Cardiac muscle cell (in vitro differentiated cells and primary cell): Measurements from ENCODE around the gene NIM1K. TPM values are rescaled to one million over a fixed set of nuclear protein-coding genes. Genes with fewer than 3 reads are reported as not detected.
A peak's percentile ranks its signal among the peaks of the same experiment; 100 is the strongest.

Source experiments
- DNase-seq, 2 donors: peaks; one replicate each; pipeline versions ENCODE4 v3.0.0 to v3.0.0-alpha.2; 2010 to 2017; ENCODE audit warnings: low read depth in 1 of 2, low spot score in 1 of 2
- H3K27ac ChIP-seq: fragments of 200-600 bp; sonication (generic); 2 replicates; pipeline ENCODE4 v1.5.1; 2016
- H3K27me3 ChIP-seq: fragments of 200-600 bp; sonication (generic); 2 replicates; pipeline ENCODE4 v1.6.0; 2016; ENCODE audit warnings: control low read depth
- H3K36me3 ChIP-seq: fragments of 200-600 bp; sonication (generic); 2 replicates; pipeline ENCODE4 v1.5.1; 2016; ENCODE audit warnings: control low read depth
- H3K4me1 ChIP-seq: fragments of 200-600 bp; sonication (generic); 2 replicates; pipeline ENCODE4 v1.8.1; 2017; ENCODE audit warnings: low read depth, mild to moderate bottlenecking, mixed run types
- H3K4me3 ChIP-seq: fragments of 200-600 bp; sonication (generic); 2 replicates; pipeline ENCODE4 v1.5.1; 2016; ENCODE audit warnings: mild to moderate bottlenecking
- H3K9me3 ChIP-seq: fragments of 200-600 bp; sonication (generic); 2 replicates; pipeline ENCODE4 v1.5.1; 2017; ENCODE audit warnings: low read depth, mild to moderate bottlenecking, control low read depth
- CTCF ChIP-seq: IDR thresholded peaks from 2 replicates; pipeline ENCODE4 v1.5.1; 2012; ENCODE audit warnings: low read depth, mild to moderate bottlenecking, low read length
- polyA plus RNA-seq: library from polyadenylated mRNA; unstranded; fragments of >200 nt; fragmentation: Nextera tagmentation; extraction: Ambion mirVana; gene quantifications from 2 replicates; pipeline ENCODE4 v1.2.1, GENCODE V29; 2016
- total RNA-seq: library from RNA; depleted of rRNA; stranded (reverse); fragments of >200 nt; gene quantifications from 2 replicates; pipeline ENCODE4 v1.2.3, GENCODE V29; 2016

Gene NIM1K
- 0.74 and 0.98 TPM in 2 replicates for total RNA-seq
- 0.27 and 1.9 TPM in 2 replicates for polyA plus RNA-seq

GRCh38 chr5:43191740-43192557 is at the start of gene NIM1K:
Gene NIM1K, plus strand, starts transcription at chr5:43192225. Its CDS starts 53,551 bp downstream, at chr5:43245776.
- Histone ChIP-seq H3K27ac (no peak within 1 kb of the TSS), H3K27me3 (peaks cover 16% of the 10 kb centered on the region), H3K9me3 (no peaks in the 10 kb centered on the region), H3K4me3 (peak within 1 kb of the TSS; percentile 53), H3K36me3 (no peaks in the 10 kb centered on the region), H3K4me1 (peaks cover 21% of the 10 kb centered on the region)
- peak; percentile 60 to 89 for DNase-seq
- TF ChIP-seq CTCF = no peak

- H3K4me1 ChIP-seq = no peaks in the 10 kb centered on the region
- DNase-seq = no peak
- H3K27ac ChIP-seq = no peak overlapping the region
- no peaks in the 10 kb centered on the region for H3K9me3 ChIP-seq
- H3K27me3 ChIP-seq = no peaks in the 10 kb centered on the region
- TF ChIP-seq CTCF = no peak
- no peak overlapping the region for H3K4me3 ChIP-seq
- H3K36me3 ChIP-seq = no peaks in the 10 kb centered on the region
Observed at GRCh38 chr5:43145071-43145470, 47.0 kb upstream of the NIM1K start.

GRCh38 chr5:43146958-43147357 is 45.1 kb upstream of the NIM1K start:
- no peak for TF ChIP-seq CTCF

GRCh38 chr5:43148417-43148816 is 43.6 kb upstream of the NIM1K start:
- Histone ChIP-seq H3K36me3 (no peaks in the 10 kb centered on the region), H3K9me3 (no peaks in the 10 kb centered on the region)

More at GRCh38 chr5:43146958-43147357, 45.1 kb upstream of the NIM1K start:
- Histone ChIP-seq H3K4me1 (no peaks in the 10 kb centered on the region), H3K4me3 (no peak overlapping the region), H3K27ac (no peak overlapping the region), H3K36me3 (no peaks in the 10 kb centered on the region), H3K9me3 (no peaks in the 10 kb centered on the region), H3K27me3 (no peaks in the 10 kb centered on the region)
- DNase-seq = no peak

GRCh38 chr5:43149231-43149630 is 42.8 kb upstream of the NIM1K start:
- Histone ChIP-seq H3K27me3 (no peaks in the 10 kb centered on the region), H3K27ac (no peak overlapping the region), H3K36me3 (no peaks in the 10 kb centered on the region), H3K9me3 (no peaks in the 10 kb centered on the region), H3K4me3 (no peak overlapping the region), H3K4me1 (no peaks in the 10 kb centered on the region)
- no peak for TF ChIP-seq CTCF
- no peak for DNase-seq

More at GRCh38 chr5:43148417-43148816, 43.6 kb upstream of the NIM1K start:
- Histone ChIP-seq H3K4me1 (no peaks in the 10 kb centered on the region), H3K27me3 (no peaks in the 10 kb centered on the region), H3K27ac (no peak overlapping the region), H3K4me3 (no peak overlapping the region)
- TF ChIP-seq CTCF = no peak
- DNase-seq = no peak
